Activated B cell treated with CpG ODN at 0.5 μM for 24 hours (primary cell): ENCODE results near the gene VANGL1. TPM values are rescaled to one million over a fixed set of nuclear protein-coding genes. Genes with fewer than 3 reads are reported as not detected.
"Not testable (repeated sequence)": the region's sequence is repeated elsewhere in the genome, so short reads cannot be mapped to it uniquely, and the experiment has no call there.

Experiments used
- ATAC-seq: fragments of 200-7000 bp; cut with Tn5 transposase; one replicate; pipeline ENCODE4 v1.10.0; 2021; ENCODE audit warnings: low read depth, mild to moderate bottlenecking, moderate library complexity
- CTCF ChIA-PET: fragments of 350-600 bp; sonication (Branson Sonifier 250); formaldehyde crosslinking; loops from one replicate; lab custom pipeline; 2021; ENCODE audit warnings: antibody characterized with exemption; lab: Charles Lee
- POLR2A ChIA-PET: fragments of 350-600 bp; sonication (Branson Sonifier 250); formaldehyde crosslinking; loops from one replicate; lab custom pipeline; 2021; ENCODE audit warnings: antibody characterized with exemption; lab: Charles Lee
- DNase-seq: peaks from one replicate; pipeline ENCODE4 v3.0.0; 2022
- H3K27ac Mint-ChIP-seq: one replicate; pipeline ENCODE4 v1.8.0; 2020; ENCODE audit warnings: mixed read lengths
- H3K27me3 Mint-ChIP-seq: one replicate; pipeline ENCODE4 v1.8.0; 2021; ENCODE audit warnings: mixed read lengths
- H3K36me3 Mint-ChIP-seq: one replicate; pipeline ENCODE4 v1.8.0; 2021; ENCODE audit warnings: low read depth, mixed read lengths
- H3K4me1 Mint-ChIP-seq: one replicate; pipeline ENCODE4 v1.8.0; 2021; ENCODE audit warnings: mixed read lengths
- H3K4me3 Mint-ChIP-seq: one replicate; pipeline ENCODE4 v1.8.0; 2020; ENCODE audit warnings: mild to moderate bottlenecking, mixed read lengths
- H3K9me3 Mint-ChIP-seq: one replicate; pipeline ENCODE4 v1.8.0; 2020; ENCODE audit warnings: mixed read lengths
- intact Hi-C: fragments of 100-400 bp; cut with micrococcal nuclease; formaldehyde crosslinking; loops from one replicate; pipeline ENCODE4 v1.15.1; 2024
- total RNA-seq: library from RNA; stranded (reverse); gene quantifications from 2 replicates; pipeline ENCODE4 v1.2.3, GENCODE V29; 2022
- TF ChIP-seq, protein P1 (sequence below): fragments of 200-600 bp; IDR thresholded peaks from one replicate; pipeline ENCODE4 v1.8.0; 2022; ENCODE audit warnings: antibody characterized with exemption, mild to moderate bottlenecking

Gene VANGL1
- total RNA-seq, 1 donor from 2014 or later: 1.2 TPM

- H3K27me3 Mint-ChIP-seq: peaks cover 9% of the 10 kb centered on the region
- ChIA-PET CTCF (no interaction called here), POLR2A (no interaction called here)
- TF ChIP-seq, protein P1, sequence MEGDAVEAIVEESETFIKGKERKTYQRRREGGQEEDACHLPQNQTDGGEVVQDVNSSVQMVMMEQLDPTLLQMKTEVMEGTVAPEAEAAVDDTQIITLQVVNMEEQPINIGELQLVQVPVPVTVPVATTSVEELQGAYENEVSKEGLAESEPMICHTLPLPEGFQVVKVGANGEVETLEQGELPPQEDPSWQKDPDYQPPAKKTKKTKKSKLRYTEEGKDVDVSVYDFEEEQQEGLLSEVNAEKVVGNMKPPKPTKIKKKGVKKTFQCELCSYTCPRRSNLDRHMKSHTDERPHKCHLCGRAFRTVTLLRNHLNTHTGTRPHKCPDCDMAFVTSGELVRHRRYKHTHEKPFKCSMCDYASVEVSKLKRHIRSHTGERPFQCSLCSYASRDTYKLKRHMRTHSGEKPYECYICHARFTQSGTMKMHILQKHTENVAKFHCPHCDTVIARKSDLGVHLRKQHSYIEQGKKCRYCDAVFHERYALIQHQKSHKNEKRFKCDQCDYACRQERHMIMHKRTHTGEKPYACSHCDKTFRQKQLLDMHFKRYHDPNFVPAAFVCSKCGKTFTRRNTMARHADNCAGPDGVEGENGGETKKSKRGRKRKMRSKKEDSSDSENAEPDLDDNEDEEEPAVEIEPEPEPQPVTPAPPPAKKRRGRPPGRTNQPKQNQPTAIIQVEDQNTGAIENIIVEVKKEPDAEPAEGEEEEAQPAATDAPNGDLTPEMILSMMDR: no peak
- no peak for DNase-seq
- no peak overlapping the region for H3K4me3 Mint-ChIP-seq
- no peaks in the 10 kb centered on the region for H3K4me1 Mint-ChIP-seq
- intact Hi-C loops: no loop called here
- ATAC-seq: no peak
- no peak overlapping the region for H3K27ac Mint-ChIP-seq
- H3K9me3 Mint-ChIP-seq: peaks cover 18% of the 10 kb centered on the region
- no peaks in the 10 kb centered on the region for H3K36me3 Mint-ChIP-seq
These were observed 9.3 kb upstream of the VANGL1 start for GRCh38 chr1:115632251-115633026.

DNA sequence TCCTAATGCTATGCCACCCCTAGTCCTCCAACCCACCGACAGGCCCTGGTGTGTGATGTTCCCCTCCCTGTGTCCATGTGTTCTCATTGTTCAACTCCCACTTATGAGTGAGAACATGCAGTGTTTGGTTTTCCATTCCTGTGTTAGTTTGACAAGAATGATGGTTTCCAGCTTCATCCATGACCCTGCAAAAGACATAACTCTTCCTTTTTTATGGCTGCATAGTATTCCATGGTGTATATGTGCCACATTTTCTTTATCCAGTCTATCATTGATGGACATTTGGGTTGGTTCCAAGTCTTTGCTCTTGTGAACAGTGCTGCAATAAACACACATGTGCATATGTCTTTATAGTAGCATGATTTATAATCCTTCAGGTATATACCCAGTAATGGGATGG, 8.2 kb upstream of the VANGL1 start:
- H3K4me3 Mint-ChIP-seq, POLR2A ChIA-PET, intact Hi-C loops, CTCF ChIA-PET, DNase-seq, H3K4me1 Mint-ChIP-seq, H3K27me3 Mint-ChIP-seq, H3K27ac Mint-ChIP-seq, H3K36me3 Mint-ChIP-seq, ATAC-seq: not testable (repeated sequence)
- peaks cover 13% of the 10 kb centered on the region for H3K9me3 Mint-ChIP-seq

DNA sequence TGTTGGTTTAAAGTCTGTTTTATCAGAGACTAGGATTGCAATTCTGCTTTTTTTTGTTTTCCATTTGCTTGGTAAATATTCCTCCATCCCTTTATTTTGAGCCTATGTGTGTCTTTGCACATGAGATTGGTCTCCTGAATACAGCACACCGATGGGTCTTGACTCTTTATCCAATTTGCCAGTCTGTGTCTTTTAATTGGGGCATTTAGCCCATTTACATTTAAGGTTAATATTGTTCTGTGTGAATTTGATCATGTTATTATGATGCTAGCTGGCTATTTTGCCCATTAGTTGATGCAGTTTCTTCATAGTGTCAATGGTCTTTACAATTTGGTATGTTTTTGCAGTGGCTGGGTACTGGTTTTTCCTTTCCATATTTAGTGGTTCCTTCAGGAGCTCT, 4.5 kb upstream of the VANGL1 start:
- CTCF ChIA-PET, intact Hi-C loops, ATAC-seq, H3K36me3 Mint-ChIP-seq, H3K4me3 Mint-ChIP-seq, POLR2A ChIA-PET, DNase-seq, H3K27ac Mint-ChIP-seq, H3K4me1 Mint-ChIP-seq: not testable (repeated sequence)
- peaks cover 18% of the 10 kb centered on the region for H3K27me3 Mint-ChIP-seq
- peaks cover 13% of the 10 kb centered on the region for H3K9me3 Mint-ChIP-seq

GRCh38 chr1:115640384-115640783, 1.4 kb upstream of the VANGL1 start:
- TF ChIP-seq, protein P1: no peak
- no peak for DNase-seq
- no peak for ATAC-seq
- H3K4me3 Mint-ChIP-seq: no peak overlapping the region
- peaks cover 12% of the 10 kb centered on the region for H3K4me1 Mint-ChIP-seq
- CTCF ChIA-PET: no interaction called here
- intact Hi-C loops: no loop called here
- peaks cover 29% of the 10 kb centered on the region for H3K27me3 Mint-ChIP-seq
- no peak overlapping the region for H3K27ac Mint-ChIP-seq
- POLR2A ChIA-PET: no interaction called here
- H3K36me3 Mint-ChIP-seq: no peaks in the 10 kb centered on the region
- H3K9me3 Mint-ChIP-seq: peaks cover 10% of the 10 kb centered on the region

DNA sequence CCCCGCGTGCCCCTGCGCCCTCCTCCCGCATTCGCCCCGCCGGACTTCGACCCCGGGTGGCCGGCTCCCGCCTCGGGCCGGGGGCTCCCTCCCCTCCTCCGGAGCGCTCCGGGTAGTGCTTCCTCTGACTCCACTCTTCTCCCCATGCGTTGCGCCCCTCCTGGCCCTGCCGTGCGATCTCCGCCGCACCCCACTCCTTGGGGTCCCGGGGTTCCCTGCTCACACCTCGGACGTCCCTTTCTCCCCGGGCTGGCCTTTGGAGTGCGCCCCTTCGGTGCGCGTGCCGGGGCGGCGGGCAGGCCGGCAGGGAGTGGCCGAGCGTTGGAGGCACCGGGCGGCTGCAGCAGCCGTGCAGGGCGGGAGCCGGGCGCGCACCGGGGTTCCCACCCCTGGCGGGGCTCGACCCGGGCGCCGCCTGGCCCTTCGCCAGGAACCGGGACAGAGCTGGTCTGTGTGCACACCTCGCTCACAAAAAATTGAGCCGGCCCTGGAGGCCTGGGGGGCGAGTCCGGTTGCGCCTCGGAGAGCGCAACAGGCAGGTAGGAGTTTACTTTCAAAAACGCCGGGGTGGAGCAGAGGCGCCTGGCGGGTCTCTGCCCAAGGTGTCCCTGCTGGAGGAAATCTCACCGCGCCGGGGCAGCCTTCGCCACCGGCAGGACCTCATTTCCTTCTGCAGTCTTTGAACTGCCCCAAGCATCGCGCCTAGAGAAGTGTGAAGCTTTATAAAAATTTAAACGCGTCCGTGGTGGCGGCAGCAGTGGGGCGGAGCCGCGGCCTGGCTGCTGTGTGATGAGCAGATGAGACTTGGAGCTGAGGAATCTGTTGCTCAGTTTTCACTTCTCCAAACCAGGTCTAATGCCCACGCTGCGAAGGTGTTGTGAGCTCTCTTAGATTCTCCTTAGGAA, 650 bp downstream of the VANGL1 start:
- H3K36me3 Mint-ChIP-seq: no peaks in the 10 kb centered on the region
- H3K27me3 Mint-ChIP-seq: peaks cover 25% of the 10 kb centered on the region
- peak overlapping the region; percentile 80 for H3K4me3 Mint-ChIP-seq
- POLR2A ChIA-PET: no interaction called here
- DNase-seq (no peak), ATAC-seq (peak; percentile 25)
- intact Hi-C loops: no loop called here
- CTCF ChIA-PET: no interaction called here
- TF ChIP-seq, protein P1: no peak
- peaks cover 12% of the 10 kb centered on the region for H3K4me1 Mint-ChIP-seq
- H3K9me3 Mint-ChIP-seq: no peaks in the 10 kb centered on the region
- H3K27ac Mint-ChIP-seq: no peak overlapping the region

DNA sequence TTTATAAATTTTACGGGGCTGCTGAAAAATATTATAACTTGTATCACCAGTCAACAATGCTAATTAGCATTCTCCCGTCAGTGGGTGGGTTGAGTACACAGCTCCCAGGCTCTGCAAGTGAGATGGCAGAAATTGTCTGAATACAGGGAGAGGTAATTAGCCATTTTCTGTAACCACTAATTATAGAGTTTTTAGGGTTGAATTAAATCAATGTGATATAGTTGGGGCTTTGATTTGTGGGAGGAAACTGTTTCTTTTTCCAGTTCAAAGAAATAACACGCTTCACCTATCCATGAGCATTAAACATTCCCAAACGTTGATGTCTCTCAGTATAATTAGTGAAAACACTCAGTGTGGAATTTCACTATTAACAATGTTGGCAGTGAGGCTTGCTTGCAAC, 1.5 kb downstream of the VANGL1 start:
- Mint-ChIP-seq H3K27me3 (peaks cover 25% of the 10 kb centered on the region), H3K27ac (no peak overlapping the region), H3K4me3 (peak overlapping the region; percentile 80), H3K36me3 (no peaks in the 10 kb centered on the region), H3K9me3 (no peaks in the 10 kb centered on the region), H3K4me1 (peaks cover 12% of the 10 kb centered on the region)
- CTCF ChIA-PET: no interaction called here
- ATAC-seq: no peak
- POLR2A ChIA-PET: no interaction called here
- no peak for DNase-seq
- intact Hi-C loops: no loop called here
- TF ChIP-seq, protein P1: no peak
